GM23338 (cell line): ENCODE data around the gene C4orf33. TPM values are rescaled to one million over a fixed set of nuclear protein-coding genes. Genes with fewer than 3 reads are reported as not detected.

Experiments used
- ATAC-seq: fragments of 200-7000 bp; cut with Tn5 transposase; 3 replicates; pipeline ENCODE4 v1.9.1; 2020
- DNase-seq: peaks from one replicate; pipeline ENCODE4 v3.0.0-alpha.2; 2015; ENCODE audit warnings: low spot score
- H2AFZ ChIP-seq: fragments of 200-600 bp; sonication (generic); 2 replicates; pipeline ENCODE4 v1.8.0; 2016; ENCODE audit warnings: antibody characterized with exemption, mild to moderate bottlenecking, moderate library complexity
- H3F3A ChIP-seq: fragments of 200-600 bp; sonication (generic); replicated peaks from 2 replicates; pipeline ENCODE4 v1.8.0; 2017; ENCODE audit warnings: antibody characterized with exemption, mixed run types, low read depth
- H3K27ac ChIP-seq: fragments of 200-600 bp; sonication (generic); 2 replicates; pipeline ENCODE4 v1.6.1; 2016; ENCODE audit warnings: low read depth
- H3K27me3 ChIP-seq: fragments of 200-600 bp; sonication (generic); 2 replicates; pipeline ENCODE4 v1.8.0; 2016; ENCODE audit warnings: mild to moderate bottlenecking, mixed run types, moderate library complexity; ENCODE audit not compliant: insufficient read depth
- H3K36me3 ChIP-seq: fragments of 200-600 bp; sonication (generic); 2 replicates; pipeline ENCODE4 v1.8.0; 2016; ENCODE audit warnings: mild to moderate bottlenecking; ENCODE audit not compliant: insufficient read depth
- H3K4me1 ChIP-seq: fragments of 200-600 bp; sonication (generic); 2 replicates; pipeline ENCODE4 v1.8.0; 2016; ENCODE audit warnings: mild to moderate bottlenecking, moderate library complexity; ENCODE audit not compliant: insufficient read depth
- H3K4me2 ChIP-seq: fragments of 200-600 bp; sonication (generic); 2 replicates; pipeline ENCODE4 v1.7.1; 2017; ENCODE audit warnings: mixed run types
- H3K4me3 ChIP-seq: fragments of 200-600 bp; sonication (generic); 2 replicates; pipeline ENCODE4 v1.6.1; 2016; ENCODE audit warnings: mixed run types
- H3K79me2 ChIP-seq: fragments of 200-600 bp; sonication (generic); replicated peaks from 2 replicates; pipeline ENCODE4 v1.8.0; 2017; ENCODE audit warnings: mild to moderate bottlenecking; ENCODE audit not compliant: insufficient read depth
- H3K9me2 ChIP-seq: fragments of 200-600 bp; sonication (generic); 2 replicates; pipeline ENCODE4 v1.8.0; 2017; ENCODE audit not compliant: insufficient read depth
- H4K20me1 ChIP-seq: fragments of 200-600 bp; sonication (generic); replicated peaks from 2 replicates; pipeline ENCODE4 v1.8.0; 2017; ENCODE audit warnings: mild to moderate bottlenecking; ENCODE audit not compliant: insufficient read depth
- H3K27ac Mint-ChIP-seq: 2 replicates; pipeline ENCODE4 v1.8.0; 2020; ENCODE audit warnings: inconsistent platforms, mild to moderate bottlenecking, moderate library complexity, mixed read lengths
- H3K27me3 Mint-ChIP-seq: 3 replicates; pipeline ENCODE4 v1.8.0; 2022; ENCODE audit warnings: low read depth, mild to moderate bottlenecking, moderate library complexity, mixed read lengths, inconsistent platforms; ENCODE audit not compliant: insufficient read depth, poor library complexity
- H3K36me3 Mint-ChIP-seq: 3 replicates; pipeline ENCODE4 v1.8.0; 2021; ENCODE audit warnings: low read depth, mild to moderate bottlenecking, inconsistent platforms, moderate library complexity, mixed read lengths
- H3K4me1 Mint-ChIP-seq: 3 replicates; pipeline ENCODE4 v1.8.0; 2020; ENCODE audit warnings: mild to moderate bottlenecking, inconsistent platforms, mixed read lengths
- H3K4me3 Mint-ChIP-seq: 3 replicates; pipeline ENCODE4 v1.8.0; 2021; ENCODE audit warnings: moderate library complexity, mild to moderate bottlenecking, inconsistent platforms, mixed read lengths
- H3K9me3 Mint-ChIP-seq: 3 replicates; pipeline ENCODE4 v1.8.0; 2020; ENCODE audit warnings: moderate library complexity, mild to moderate bottlenecking, inconsistent platforms, mixed read lengths
- CREB1 ChIP-seq: fragments of 250-450 bp; sonication (Bioruptor Pico); IDR thresholded peaks from 2 replicates; pipeline ENCODE4 v1.5.0; 2020; ENCODE audit warnings: low read depth, mild to moderate bottlenecking, moderate library complexity
- EZH2 ChIP-seq: fragments of 200-600 bp; sonication (generic); IDR thresholded peaks from one replicate; pipeline ENCODE4 v1.8.0; 2017; ENCODE audit warnings: antibody characterized with exemption, mild to moderate bottlenecking, low read depth; ENCODE audit not compliant: unreplicated experiment
- EZH2phosphoT487 ChIP-seq: fragments of 200-600 bp; sonication (generic); IDR thresholded peaks from one replicate; pipeline ENCODE4 v1.8.1; 2018; ENCODE audit warnings: antibody characterized with exemption; ENCODE audit not compliant: unreplicated experiment
- JUNB ChIP-seq: IDR thresholded peaks from one replicate; pipeline ENCODE4 v1.6.1; 2016; ENCODE audit warnings: antibody characterized with exemption; ENCODE audit not compliant: unreplicated experiment
- NANOG ChIP-seq: IDR thresholded peaks from 2 replicates; pipeline ENCODE4 v1.6.1; 2016; ENCODE audit warnings: antibody characterized with exemption, borderline replicate concordance
- POLR2AphosphoS5 ChIP-seq: IDR thresholded peaks from 2 replicates; pipeline ENCODE4 v1.6.1; 2016; ENCODE audit warnings: antibody characterized with exemption, low read depth
- STAT1 ChIP-seq: IDR thresholded peaks from one replicate; pipeline ENCODE4 v1.6.1; 2016; ENCODE audit warnings: antibody characterized with exemption; ENCODE audit not compliant: unreplicated experiment
- ZNF114 ChIP-seq: fragments of 250-450 bp; sonication (Bioruptor Pico); IDR thresholded peaks from 2 replicates; pipeline ENCODE4 v1.5.0; 2020; ENCODE audit warnings: mild to moderate bottlenecking, moderate library complexity
- ZNF331 ChIP-seq: fragments of 250-450 bp; sonication (Bioruptor Pico); IDR thresholded peaks from 2 replicates; pipeline ENCODE4 v1.5.0; 2020; ENCODE audit warnings: low read depth, mild to moderate bottlenecking, moderate library complexity
- polyA plus RNA-seq: library from polyadenylated mRNA; unstranded; fragments of >200 nt; fragmentation: Nextera tagmentation; extraction: Ambion mirVana; gene quantifications from 2 replicates; pipeline ENCODE4 v1.2.1, GENCODE V29; 2016
- total RNA-seq: library from RNA; depleted of rRNA; stranded (reverse); fragments of >200 nt; shearing (Covaris generic); gene quantifications from 2 replicates; pipeline ENCODE4 v1.2.3, GENCODE V29; 2014
- TF ChIP-seq, protein P1 (sequence below): IDR thresholded peaks from 2 replicates; pipeline ENCODE4 v1.6.1; 2016; ENCODE audit warnings: antibody characterized with exemption
- TF ChIP-seq, protein P2 (sequence below), 2 experiments: fragments of 200-600 bp in 1 of 2; sonication (generic) in 1 of 2; conservative IDR thresholded peaks; 2 replicates each; pipeline versions ENCODE4 v1.5.1 to v1.6.1; 2016 to 2017; ENCODE audit warnings: antibody characterized with exemption in 2 of 2, low read depth in 2 of 2, mild to moderate bottlenecking in 2 of 2, moderate library complexity in 1 of 2
- TF ChIP-seq, protein P3 (sequence below): fragments of 250-450 bp; sonication (Bioruptor Pico); IDR thresholded peaks from 2 replicates; pipeline ENCODE4 v1.5.0; 2020; ENCODE audit warnings: mild to moderate bottlenecking, moderate library complexity
- TF ChIP-seq, protein P4 (sequence below): IDR thresholded peaks from one replicate; pipeline ENCODE4 v1.6.1; 2018; ENCODE audit warnings: antibody characterized with exemption; ENCODE audit not compliant: unreplicated experiment

Gene C4orf33
- total and polyA plus RNA-seq, 2 experiments from 2014 or later, result 4.4 to 4.7 TPM

DNA sequence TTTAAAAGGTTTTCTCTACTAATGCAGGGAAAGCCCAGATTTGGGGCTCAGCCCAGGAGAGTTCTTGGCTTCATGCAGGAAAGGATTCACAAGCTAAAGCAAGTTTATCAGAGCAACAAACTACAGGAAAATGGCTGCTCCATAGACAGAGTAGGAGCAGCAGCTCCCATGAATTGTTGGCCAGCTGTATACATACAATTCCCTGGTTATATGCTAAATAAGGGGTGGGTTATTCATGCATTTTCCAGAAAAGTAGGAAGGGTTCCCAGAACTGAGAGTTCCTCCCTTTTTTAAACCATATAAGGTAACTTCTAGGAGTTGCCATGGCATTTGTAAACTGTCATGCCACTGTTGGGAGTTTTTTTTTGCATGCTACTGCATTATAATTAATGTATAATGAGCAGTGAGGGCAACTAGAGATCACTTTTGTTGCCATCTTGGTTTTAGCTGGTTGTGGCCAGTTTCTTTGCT lies 2.6 kb downstream of the C4orf33 start:
- TF ChIP-seq EZH2phosphoT487, result no peak
- TF ChIP-seq, protein P1, sequence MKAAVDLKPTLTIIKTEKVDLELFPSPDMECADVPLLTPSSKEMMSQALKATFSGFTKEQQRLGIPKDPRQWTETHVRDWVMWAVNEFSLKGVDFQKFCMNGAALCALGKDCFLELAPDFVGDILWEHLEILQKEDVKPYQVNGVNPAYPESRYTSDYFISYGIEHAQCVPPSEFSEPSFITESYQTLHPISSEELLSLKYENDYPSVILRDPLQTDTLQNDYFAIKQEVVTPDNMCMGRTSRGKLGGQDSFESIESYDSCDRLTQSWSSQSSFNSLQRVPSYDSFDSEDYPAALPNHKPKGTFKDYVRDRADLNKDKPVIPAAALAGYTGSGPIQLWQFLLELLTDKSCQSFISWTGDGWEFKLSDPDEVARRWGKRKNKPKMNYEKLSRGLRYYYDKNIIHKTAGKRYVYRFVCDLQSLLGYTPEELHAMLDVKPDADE, result no peak
- no peak for TF ChIP-seq JUNB
- TF ChIP-seq, protein P2, sequence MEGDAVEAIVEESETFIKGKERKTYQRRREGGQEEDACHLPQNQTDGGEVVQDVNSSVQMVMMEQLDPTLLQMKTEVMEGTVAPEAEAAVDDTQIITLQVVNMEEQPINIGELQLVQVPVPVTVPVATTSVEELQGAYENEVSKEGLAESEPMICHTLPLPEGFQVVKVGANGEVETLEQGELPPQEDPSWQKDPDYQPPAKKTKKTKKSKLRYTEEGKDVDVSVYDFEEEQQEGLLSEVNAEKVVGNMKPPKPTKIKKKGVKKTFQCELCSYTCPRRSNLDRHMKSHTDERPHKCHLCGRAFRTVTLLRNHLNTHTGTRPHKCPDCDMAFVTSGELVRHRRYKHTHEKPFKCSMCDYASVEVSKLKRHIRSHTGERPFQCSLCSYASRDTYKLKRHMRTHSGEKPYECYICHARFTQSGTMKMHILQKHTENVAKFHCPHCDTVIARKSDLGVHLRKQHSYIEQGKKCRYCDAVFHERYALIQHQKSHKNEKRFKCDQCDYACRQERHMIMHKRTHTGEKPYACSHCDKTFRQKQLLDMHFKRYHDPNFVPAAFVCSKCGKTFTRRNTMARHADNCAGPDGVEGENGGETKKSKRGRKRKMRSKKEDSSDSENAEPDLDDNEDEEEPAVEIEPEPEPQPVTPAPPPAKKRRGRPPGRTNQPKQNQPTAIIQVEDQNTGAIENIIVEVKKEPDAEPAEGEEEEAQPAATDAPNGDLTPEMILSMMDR (conservative IDR thresholded peaks at IDR 0.05; ENCODE audit: low read depth in 2 of 2), result no peak
- TF ChIP-seq CREB1, result no peak
- no peak for TF ChIP-seq POLR2AphosphoS5
- TF ChIP-seq, protein P3, sequence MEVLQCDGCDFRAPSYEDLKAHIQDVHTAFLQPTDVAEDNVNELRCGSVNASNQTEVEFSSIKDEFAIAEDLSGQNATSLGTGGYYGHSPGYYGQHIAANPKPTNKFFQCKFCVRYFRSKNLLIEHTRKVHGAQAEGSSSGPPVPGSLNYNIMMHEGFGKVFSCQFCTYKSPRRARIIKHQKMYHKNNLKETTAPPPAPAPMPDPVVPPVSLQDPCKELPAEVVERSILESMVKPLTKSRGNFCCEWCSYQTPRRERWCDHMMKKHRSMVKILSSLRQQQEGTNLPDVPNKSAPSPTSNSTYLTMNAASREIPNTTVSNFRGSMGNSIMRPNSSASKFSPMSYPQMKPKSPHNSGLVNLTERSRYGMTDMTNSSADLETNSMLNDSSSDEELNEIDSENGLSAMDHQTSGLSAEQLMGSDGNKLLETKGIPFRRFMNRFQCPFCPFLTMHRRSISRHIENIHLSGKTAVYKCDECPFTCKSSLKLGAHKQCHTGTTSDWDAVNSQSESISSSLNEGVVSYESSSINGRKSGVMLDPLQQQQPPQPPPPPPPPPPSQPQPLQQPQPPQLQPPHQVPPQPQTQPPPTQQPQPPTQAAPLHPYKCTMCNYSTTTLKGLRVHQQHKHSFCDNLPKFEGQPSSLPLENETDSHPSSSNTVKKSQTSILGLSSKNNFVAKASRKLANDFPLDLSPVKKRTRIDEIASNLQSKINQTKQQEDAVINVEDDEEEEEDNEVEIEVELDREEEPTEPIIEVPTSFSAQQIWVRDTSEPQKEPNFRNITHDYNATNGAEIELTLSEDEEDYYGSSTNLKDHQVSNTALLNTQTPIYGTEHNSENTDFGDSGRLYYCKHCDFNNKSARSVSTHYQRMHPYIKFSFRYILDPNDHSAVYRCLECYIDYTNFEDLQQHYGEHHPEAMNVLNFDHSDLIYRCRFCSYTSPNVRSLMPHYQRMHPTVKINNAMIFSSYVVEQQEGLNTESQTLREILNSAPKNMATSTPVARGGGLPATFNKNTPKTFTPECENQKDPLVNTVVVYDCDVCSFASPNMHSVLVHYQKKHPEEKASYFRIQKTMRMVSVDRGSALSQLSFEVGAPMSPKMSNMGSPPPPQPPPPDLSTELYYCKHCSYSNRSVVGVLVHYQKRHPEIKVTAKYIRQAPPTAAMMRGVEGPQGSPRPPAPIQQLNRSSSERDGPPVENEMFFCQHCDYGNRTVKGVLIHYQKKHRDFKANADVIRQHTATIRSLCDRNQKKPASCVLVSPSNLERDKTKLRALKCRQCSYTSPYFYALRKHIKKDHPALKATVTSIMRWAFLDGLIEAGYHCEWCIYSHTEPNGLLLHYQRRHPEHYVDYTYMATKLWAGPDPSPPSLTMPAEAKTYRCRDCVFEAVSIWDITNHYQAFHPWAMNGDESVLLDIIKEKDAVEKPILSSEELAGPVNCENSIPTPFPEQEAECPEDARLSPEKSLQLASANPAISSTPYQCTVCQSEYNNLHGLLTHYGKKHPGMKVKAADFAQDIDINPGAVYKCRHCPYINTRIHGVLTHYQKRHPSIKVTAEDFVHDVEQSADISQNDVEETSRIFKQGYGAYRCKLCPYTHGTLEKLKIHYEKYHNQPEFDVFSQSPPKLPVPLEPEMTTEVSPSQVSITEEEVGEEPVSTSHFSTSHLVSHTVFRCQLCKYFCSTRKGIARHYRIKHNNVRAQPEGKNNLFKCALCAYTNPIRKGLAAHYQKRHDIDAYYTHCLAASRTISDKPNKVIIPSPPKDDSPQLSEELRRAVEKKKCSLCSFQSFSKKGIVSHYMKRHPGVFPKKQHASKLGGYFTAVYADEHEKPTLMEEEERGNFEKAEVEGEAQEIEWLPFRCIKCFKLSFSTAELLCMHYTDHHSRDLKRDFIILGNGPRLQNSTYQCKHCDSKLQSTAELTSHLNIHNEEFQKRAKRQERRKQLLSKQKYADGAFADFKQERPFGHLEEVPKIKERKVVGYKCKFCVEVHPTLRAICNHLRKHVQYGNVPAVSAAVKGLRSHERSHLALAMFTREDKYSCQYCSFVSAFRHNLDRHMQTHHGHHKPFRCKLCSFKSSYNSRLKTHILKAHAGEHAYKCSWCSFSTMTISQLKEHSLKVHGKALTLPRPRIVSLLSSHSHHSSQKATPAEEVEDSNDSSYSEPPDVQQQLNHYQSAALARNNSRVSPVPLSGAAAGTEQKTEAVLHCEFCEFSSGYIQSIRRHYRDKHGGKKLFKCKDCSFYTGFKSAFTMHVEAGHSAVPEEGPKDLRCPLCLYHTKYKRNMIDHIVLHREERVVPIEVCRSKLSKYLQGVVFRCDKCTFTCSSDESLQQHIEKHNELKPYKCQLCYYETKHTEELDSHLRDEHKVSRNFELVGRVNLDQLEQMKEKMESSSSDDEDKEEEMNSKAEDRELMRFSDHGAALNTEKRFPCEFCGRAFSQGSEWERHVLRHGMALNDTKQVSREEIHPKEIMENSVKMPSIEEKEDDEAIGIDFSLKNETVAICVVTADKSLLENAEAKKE (CRISPR knock-in tag), result no peak
- TF ChIP-seq ZNF114 (CRISPR knock-in tag), result no peak
- TF ChIP-seq, protein P4, sequence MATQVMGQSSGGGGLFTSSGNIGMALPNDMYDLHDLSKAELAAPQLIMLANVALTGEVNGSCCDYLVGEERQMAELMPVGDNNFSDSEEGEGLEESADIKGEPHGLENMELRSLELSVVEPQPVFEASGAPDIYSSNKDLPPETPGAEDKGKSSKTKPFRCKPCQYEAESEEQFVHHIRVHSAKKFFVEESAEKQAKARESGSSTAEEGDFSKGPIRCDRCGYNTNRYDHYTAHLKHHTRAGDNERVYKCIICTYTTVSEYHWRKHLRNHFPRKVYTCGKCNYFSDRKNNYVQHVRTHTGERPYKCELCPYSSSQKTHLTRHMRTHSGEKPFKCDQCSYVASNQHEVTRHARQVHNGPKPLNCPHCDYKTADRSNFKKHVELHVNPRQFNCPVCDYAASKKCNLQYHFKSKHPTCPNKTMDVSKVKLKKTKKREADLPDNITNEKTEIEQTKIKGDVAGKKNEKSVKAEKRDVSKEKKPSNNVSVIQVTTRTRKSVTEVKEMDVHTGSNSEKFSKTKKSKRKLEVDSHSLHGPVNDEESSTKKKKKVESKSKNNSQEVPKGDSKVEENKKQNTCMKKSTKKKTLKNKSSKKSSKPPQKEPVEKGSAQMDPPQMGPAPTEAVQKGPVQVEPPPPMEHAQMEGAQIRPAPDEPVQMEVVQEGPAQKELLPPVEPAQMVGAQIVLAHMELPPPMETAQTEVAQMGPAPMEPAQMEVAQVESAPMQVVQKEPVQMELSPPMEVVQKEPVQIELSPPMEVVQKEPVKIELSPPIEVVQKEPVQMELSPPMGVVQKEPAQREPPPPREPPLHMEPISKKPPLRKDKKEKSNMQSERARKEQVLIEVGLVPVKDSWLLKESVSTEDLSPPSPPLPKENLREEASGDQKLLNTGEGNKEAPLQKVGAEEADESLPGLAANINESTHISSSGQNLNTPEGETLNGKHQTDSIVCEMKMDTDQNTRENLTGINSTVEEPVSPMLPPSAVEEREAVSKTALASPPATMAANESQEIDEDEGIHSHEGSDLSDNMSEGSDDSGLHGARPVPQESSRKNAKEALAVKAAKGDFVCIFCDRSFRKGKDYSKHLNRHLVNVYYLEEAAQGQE, result no peak
- TF ChIP-seq EZH2, result no peak
- no peak for TF ChIP-seq NANOG
- no peak for TF ChIP-seq STAT1
- no peak for TF ChIP-seq ZNF331 (CRISPR knock-in tag)
- H3K4me3 Mint-ChIP-seq, result no peak overlapping the region
- no peak for ATAC-seq

More for the DNA sequence above, 2.6 kb downstream of the C4orf33 start:
- DNase-seq, result no peak
- no peak overlapping the region for H3K27ac ChIP-seq
- no peak overlapping the region for H3K4me3 ChIP-seq
- Mint-ChIP-seq H3K36me3 (no peaks in the 10 kb centered on the region), H3K4me1 (peaks cover 3% of the 10 kb centered on the region), H3K27ac (no peak overlapping the region), H3K27me3 (no peaks in the 10 kb centered on the region), H3K9me3 (no peaks in the 10 kb centered on the region)
- no peaks in the 10 kb centered on the region for H3K36me3 ChIP-seq
- H3K27me3 ChIP-seq, result no peaks in the 10 kb centered on the region
- no peaks in the 10 kb centered on the region for H3K9me2 ChIP-seq
- H3K79me2 ChIP-seq, result no peaks in the 10 kb centered on the region
- H3F3A ChIP-seq, result no peaks in the 10 kb centered on the region
- no peak overlapping the region for H2AFZ ChIP-seq
- H4K20me1 ChIP-seq, result no peaks in the 10 kb centered on the region
- H3K4me2 ChIP-seq, result no peak overlapping the region
- no peaks in the 10 kb centered on the region for H3K4me1 ChIP-seq
